GM23338 (cell line): ENCODE measurements around the gene CST9L. TPM values are rescaled to one million over a fixed set of nuclear protein-coding genes. Genes with fewer than 3 reads are reported as not detected.

Experiments
- ATAC-seq: fragments of 200-7000 bp; cut with Tn5 transposase; 3 replicates; pipeline ENCODE4 v1.9.1; 2020
- DNase-seq: peaks from one replicate; pipeline ENCODE4 v3.0.0-alpha.2; 2015; ENCODE audit warnings: low spot score
- H2AFZ ChIP-seq: fragments of 200-600 bp; sonication (generic); 2 replicates; pipeline ENCODE4 v1.8.0; 2016; ENCODE audit warnings: antibody characterized with exemption, mild to moderate bottlenecking, moderate library complexity
- H3F3A ChIP-seq: fragments of 200-600 bp; sonication (generic); replicated peaks from 2 replicates; pipeline ENCODE4 v1.8.0; 2017; ENCODE audit warnings: antibody characterized with exemption, mixed run types, low read depth
- H3K27ac ChIP-seq: fragments of 200-600 bp; sonication (generic); 2 replicates; pipeline ENCODE4 v1.6.1; 2016; ENCODE audit warnings: low read depth
- H3K27me3 ChIP-seq: fragments of 200-600 bp; sonication (generic); 2 replicates; pipeline ENCODE4 v1.8.0; 2016; ENCODE audit warnings: mild to moderate bottlenecking, mixed run types, moderate library complexity; ENCODE audit not compliant: insufficient read depth
- H3K36me3 ChIP-seq: fragments of 200-600 bp; sonication (generic); 2 replicates; pipeline ENCODE4 v1.8.0; 2016; ENCODE audit warnings: mild to moderate bottlenecking; ENCODE audit not compliant: insufficient read depth
- H3K4me1 ChIP-seq: fragments of 200-600 bp; sonication (generic); 2 replicates; pipeline ENCODE4 v1.8.0; 2016; ENCODE audit warnings: mild to moderate bottlenecking, moderate library complexity; ENCODE audit not compliant: insufficient read depth
- H3K4me2 ChIP-seq: fragments of 200-600 bp; sonication (generic); 2 replicates; pipeline ENCODE4 v1.7.1; 2017; ENCODE audit warnings: mixed run types
- H3K4me3 ChIP-seq: fragments of 200-600 bp; sonication (generic); 2 replicates; pipeline ENCODE4 v1.6.1; 2016; ENCODE audit warnings: mixed run types
- H3K79me2 ChIP-seq: fragments of 200-600 bp; sonication (generic); replicated peaks from 2 replicates; pipeline ENCODE4 v1.8.0; 2017; ENCODE audit warnings: mild to moderate bottlenecking; ENCODE audit not compliant: insufficient read depth
- H3K9me2 ChIP-seq: fragments of 200-600 bp; sonication (generic); 2 replicates; pipeline ENCODE4 v1.8.0; 2017; ENCODE audit not compliant: insufficient read depth
- H4K20me1 ChIP-seq: fragments of 200-600 bp; sonication (generic); replicated peaks from 2 replicates; pipeline ENCODE4 v1.8.0; 2017; ENCODE audit warnings: mild to moderate bottlenecking; ENCODE audit not compliant: insufficient read depth
- H3K27ac Mint-ChIP-seq: 2 replicates; pipeline ENCODE4 v1.8.0; 2020; ENCODE audit warnings: inconsistent platforms, mild to moderate bottlenecking, moderate library complexity, mixed read lengths
- H3K27me3 Mint-ChIP-seq: 3 replicates; pipeline ENCODE4 v1.8.0; 2022; ENCODE audit warnings: low read depth, mild to moderate bottlenecking, moderate library complexity, mixed read lengths, inconsistent platforms; ENCODE audit not compliant: insufficient read depth, poor library complexity
- H3K36me3 Mint-ChIP-seq: 3 replicates; pipeline ENCODE4 v1.8.0; 2021; ENCODE audit warnings: low read depth, mild to moderate bottlenecking, inconsistent platforms, moderate library complexity, mixed read lengths
- H3K4me1 Mint-ChIP-seq: 3 replicates; pipeline ENCODE4 v1.8.0; 2020; ENCODE audit warnings: mild to moderate bottlenecking, inconsistent platforms, mixed read lengths
- H3K4me3 Mint-ChIP-seq: 3 replicates; pipeline ENCODE4 v1.8.0; 2021; ENCODE audit warnings: moderate library complexity, mild to moderate bottlenecking, inconsistent platforms, mixed read lengths
- H3K9me3 Mint-ChIP-seq: 3 replicates; pipeline ENCODE4 v1.8.0; 2020; ENCODE audit warnings: moderate library complexity, mild to moderate bottlenecking, inconsistent platforms, mixed read lengths
- ETS1 ChIP-seq: IDR thresholded peaks from 2 replicates; pipeline ENCODE4 v1.6.1; 2016; ENCODE audit warnings: antibody characterized with exemption
- EZH2 ChIP-seq: fragments of 200-600 bp; sonication (generic); IDR thresholded peaks from one replicate; pipeline ENCODE4 v1.8.0; 2017; ENCODE audit warnings: antibody characterized with exemption, mild to moderate bottlenecking, low read depth; ENCODE audit not compliant: unreplicated experiment
- JUNB ChIP-seq: IDR thresholded peaks from one replicate; pipeline ENCODE4 v1.6.1; 2016; ENCODE audit warnings: antibody characterized with exemption; ENCODE audit not compliant: unreplicated experiment
- NANOG ChIP-seq: IDR thresholded peaks from 2 replicates; pipeline ENCODE4 v1.6.1; 2016; ENCODE audit warnings: antibody characterized with exemption, borderline replicate concordance
- STAT1 ChIP-seq: IDR thresholded peaks from one replicate; pipeline ENCODE4 v1.6.1; 2016; ENCODE audit warnings: antibody characterized with exemption; ENCODE audit not compliant: unreplicated experiment
- ZNF462 ChIP-seq: fragments of 250-450 bp; sonication (Bioruptor Pico); IDR thresholded peaks from 2 replicates; pipeline ENCODE4 v1.5.0; 2020; ENCODE audit warnings: mild to moderate bottlenecking, moderate library complexity
- polyA plus RNA-seq: library from polyadenylated mRNA; unstranded; fragments of >200 nt; fragmentation: Nextera tagmentation; extraction: Ambion mirVana; gene quantifications from 2 replicates; pipeline ENCODE4 v1.2.1, GENCODE V29; 2016
- total RNA-seq: library from RNA; depleted of rRNA; stranded (reverse); fragments of >200 nt; shearing (Covaris generic); gene quantifications from 2 replicates; pipeline ENCODE4 v1.2.3, GENCODE V29; 2014

Gene CST9L
- total and polyA plus RNA-seq, 2 experiments from 2014 or later, result not detected

- Histone ChIP-seq H3K36me3 (no peaks in the 10 kb centered on the region), H3K9me2 (no peaks in the 10 kb centered on the region), H3K27ac (no peak overlapping the region), H4K20me1 (no peaks in the 10 kb centered on the region), H3K79me2 (no peaks in the 10 kb centered on the region), H3F3A (no peaks in the 10 kb centered on the region), H3K27me3 (no peaks in the 10 kb centered on the region), H3K4me2 (no peak overlapping the region), H3K4me3 (no peak overlapping the region), H3K4me1 (peaks cover 6% of the 10 kb centered on the region; the same call in 1 of the 2 replicates), H2AFZ (no peak overlapping the region)
- H3K36me3 Mint-ChIP-seq, result no peaks in the 10 kb centered on the region
- H3K27me3 Mint-ChIP-seq, result peaks cover 2% of the 10 kb centered on the region
- TF ChIP-seq ZNF462 (no peak), JUNB (no peak)
- peaks cover 12% of the 10 kb centered on the region for H3K4me1 Mint-ChIP-seq
- no peak overlapping the region for H3K4me3 Mint-ChIP-seq
- DNase-seq (no peak), ATAC-seq (no peak)
- H3K9me3 Mint-ChIP-seq, result no peaks in the 10 kb centered on the region
- no peak overlapping the region for H3K27ac Mint-ChIP-seq
Measured at GRCh38 chr20:23613676-23614075, 45.4 kb upstream of the CST9L start.

- no peak for DNase-seq
- TF ChIP-seq EZH2, result no peak
- TF ChIP-seq STAT1, result no peak
- TF ChIP-seq ZNF462, result no peak
- no peak for TF ChIP-seq NANOG
- no peak for TF ChIP-seq ETS1
Measured at GRCh38 chr20:23612396-23612795, 44.1 kb upstream of the CST9L start.

More at GRCh38 chr20:23612396-23612795, 44.1 kb upstream of the CST9L start:
- H3K36me3 ChIP-seq, result no peaks in the 10 kb centered on the region
- H3K27ac Mint-ChIP-seq, result no peak overlapping the region
- no peaks in the 10 kb centered on the region for H3K36me3 Mint-ChIP-seq
- no peaks in the 10 kb centered on the region for H3K9me3 Mint-ChIP-seq
- H3K9me2 ChIP-seq, result no peaks in the 10 kb centered on the region
- no peaks in the 10 kb centered on the region for H4K20me1 ChIP-seq
- H3K27me3 ChIP-seq, result no peaks in the 10 kb centered on the region
- no peak overlapping the region for H3K4me3 ChIP-seq
- H3K4me2 ChIP-seq, result no peak overlapping the region
- no peak overlapping the region for H2AFZ ChIP-seq
- peaks cover 14% of the 10 kb centered on the region for H3K4me1 Mint-ChIP-seq
- H3K27me3 Mint-ChIP-seq, result peaks cover 2% of the 10 kb centered on the region
- H3K4me1 ChIP-seq, result peaks cover 6% of the 10 kb centered on the region; the same call in 1 of the 2 replicates
- H3K4me3 Mint-ChIP-seq, result no peak overlapping the region
- H3F3A ChIP-seq, result no peaks in the 10 kb centered on the region
- no peak overlapping the region for H3K27ac ChIP-seq
- ATAC-seq, result no peak
- no peaks in the 10 kb centered on the region for H3K79me2 ChIP-seq
